Endothelial cell of umbilical vein (primary cell): ENCODE data around the gene CCN6. TPM values are rescaled to one million over a fixed set of nuclear protein-coding genes. Genes with fewer than 3 reads are reported as not detected.

ENCODE experiments used
- BruUV-seq: library from RNA; stranded (reverse); fragments of 400-500 nt; replicated peaks from 2 replicates; lab custom pipeline; 2021; lab: Mats Ljungman, UMichigan
- CTCF ChIA-PET: fragments of 300-600, 350-600 bp; sonication (Branson Sonifier 250); formaldehyde crosslinking; loops from one replicate; lab custom pipeline; 2021; ENCODE audit warnings: antibody characterized with exemption, inconsistent platforms; lab: Charles Lee
- POLR2A ChIA-PET: fragments of 300-600, 350-600 bp; sonication (Branson Sonifier 250); formaldehyde crosslinking; loops from one replicate; lab custom pipeline; 2021; ENCODE audit warnings: antibody characterized with exemption, inconsistent platforms; lab: Charles Lee
- DNase-seq: peaks from one replicate; pipeline ENCODE4 v3.0.0-alpha.2; 2011; ENCODE audit warnings: low read depth, low spot score
- FAIRE-seq: peaks from 2 replicates; lab custom pipeline; 2011; peaks lifted over from hg19 to GRCh38; lab: Jason Lieb, UNC
- H2AFZ ChIP-seq: 2 replicates; pipeline ENCODE4 v1.6.0; 2012; ENCODE audit warnings: low read depth, low read length, control low read depth, inconsistent platforms
- H3K27ac ChIP-seq: 2 replicates; pipeline ENCODE4 v1.5.1; 2011; ENCODE audit warnings: low read depth, mild to moderate bottlenecking, control low read depth, low read length, moderate library complexity; ENCODE audit not compliant: insufficient read depth
- H3K27me3 ChIP-seq, 2 experiments: 2 replicates each; pipeline versions ENCODE4 v1.6.0 to v1.6.1; 2011; ENCODE audit warnings: low read length in 2 of 2, mixed read lengths in 1 of 2; ENCODE audit not compliant: control insufficient read depth in 2 of 2, insufficient read depth in 2 of 2
- H3K36me3 ChIP-seq, 2 experiments: 2 replicates in 1 of 2; 3 replicates in 1 of 2; pipeline ENCODE4 v1.5.1; 2011; ENCODE audit warnings: low read length in 2 of 2, mild to moderate bottlenecking in 1 of 2, moderate library complexity in 1 of 2; ENCODE audit not compliant: control insufficient read depth in 2 of 2, insufficient read depth in 2 of 2; ENCODE audit errors: extremely low read depth in 1 of 2
- H3K4me1 ChIP-seq: 3 replicates; pipeline ENCODE4 v1.5.1; 2011; ENCODE audit warnings: mild to moderate bottlenecking, low read length; ENCODE audit not compliant: control insufficient read depth, insufficient read depth; ENCODE audit errors: extremely low read depth
- H3K4me2 ChIP-seq: 2 replicates; pipeline ENCODE4 v1.6.1; 2011; ENCODE audit warnings: low read length, control low read depth, mixed read lengths; ENCODE audit not compliant: insufficient read depth
- H3K4me3 ChIP-seq, 3 experiments: fragments of 200-600 bp in 1 of 3; sonication (generic), shearing (Covaris generic) in 1 of 3; replicated peaks in 1 of 3; 2 replicates each; pipeline ENCODE4 v1.5.1; 2011 to 2016; ENCODE audit warnings: control low read depth in 3 of 3, low read length in 3 of 3, mild to moderate bottlenecking in 2 of 3, inconsistent platforms in 1 of 3, low read depth in 1 of 3, moderate library complexity in 1 of 3; ENCODE audit not compliant: insufficient read depth in 1 of 3
- H3K79me2 ChIP-seq: 2 replicates; pipeline ENCODE4 v1.6.0; 2012; ENCODE audit warnings: low read length, inconsistent platforms; ENCODE audit not compliant: control insufficient read depth, insufficient read depth
- H3K9ac ChIP-seq: replicated peaks from 2 replicates; pipeline ENCODE3; 2011; ENCODE audit warnings: low read length, control low read depth; ENCODE audit not compliant: insufficient read depth; ENCODE audit errors: extremely low read depth
- H3K9me1 ChIP-seq: replicated peaks from 3 replicates; pipeline ENCODE4 v1.6.0; 2011; ENCODE audit warnings: mild to moderate bottlenecking, low read length; ENCODE audit not compliant: control insufficient read depth, insufficient read depth; ENCODE audit errors: extremely low read depth
- H3K9me3 ChIP-seq: replicated peaks from 2 replicates; pipeline ENCODE4 v1.5.1; 2012; ENCODE audit warnings: low read length, inconsistent platforms; ENCODE audit not compliant: control insufficient read depth, insufficient read depth
- H4K20me1 ChIP-seq: replicated peaks from 2 replicates; pipeline ENCODE3; 2011; ENCODE audit warnings: mild to moderate bottlenecking, low read length; ENCODE audit not compliant: control insufficient read depth, insufficient read depth; ENCODE audit errors: extremely low read depth
- CTCF ChIP-seq, 2 donors: IDR thresholded peaks; 1 replicate in 1 of 2; 2 replicates in 1 of 2; pipeline ENCODE4 v1.5.1; 2011; ENCODE audit warnings: low read length in 2 of 2, mild to moderate bottlenecking in 2 of 2, moderate library complexity in 2 of 2, control low read depth in 1 of 2, inconsistent platforms in 1 of 2, low read depth in 1 of 2; ENCODE audit not compliant: insufficient read depth in 1 of 2; ENCODE audit errors: extremely low read depth in 1 of 2
- EZH2 ChIP-seq: IDR thresholded peaks from 2 replicates; pipeline ENCODE4 v1.6.1; 2012; ENCODE audit warnings: borderline replicate concordance, low read depth, mild to moderate bottlenecking, moderate library complexity, low read length, inconsistent platforms; ENCODE audit not compliant: severe bottlenecking
- FOS ChIP-seq: IDR thresholded peaks from 2 replicates; pipeline ENCODE4 v1.6.1; 2011; ENCODE audit warnings: mild to moderate bottlenecking, low read length, moderate library complexity, borderline replicate concordance; ENCODE audit not compliant: insufficient read depth
- GATA2 ChIP-seq: IDR thresholded peaks from 2 replicates; pipeline ENCODE4 v1.7.0; 2011; ENCODE audit warnings: low read depth, mild to moderate bottlenecking, moderate library complexity, mixed read lengths, low read length; ENCODE audit not compliant: insufficient read length, insufficient read depth
- JUN ChIP-seq: IDR thresholded peaks from 2 replicates; pipeline ENCODE4 v1.6.1; 2011; ENCODE audit warnings: borderline replicate concordance, low read depth; ENCODE audit not compliant: insufficient read length, insufficient read depth
- MAX ChIP-seq: IDR thresholded peaks from 2 replicates; pipeline ENCODE4 v1.6.1; 2011; ENCODE audit not compliant: insufficient read depth, insufficient read length
- MYC ChIP-seq: IDR thresholded peaks from one replicate; pipeline ENCODE4 v1.6.1; 2011; ENCODE audit warnings: mild to moderate bottlenecking, low read depth, low read length
- POLR2A ChIP-seq: IDR thresholded peaks from 2 replicates; pipeline ENCODE4 v1.6.1; 2012; ENCODE audit warnings: low read depth, mild to moderate bottlenecking, control low read depth, low read length
- POLR2AphosphoS5 ChIP-seq: IDR thresholded peaks from 2 replicates; pipeline ENCODE4 v1.6.1; 2012; ENCODE audit warnings: low read depth, mild to moderate bottlenecking, control low read depth, low read length, moderate library complexity; ENCODE audit not compliant: insufficient read depth
- dilution Hi-C: fragments of 300-500 bp; cut with MboI; formaldehyde crosslinking; loops from one replicate; pipeline ENCODE4 v1.15.0; 2019; ENCODE audit warnings: low sequenced_read_pairs; ENCODE audit not compliant: extremely low pct_ligation_motif_present
- intact Hi-C: fragments of 100-400 bp; cut with micrococcal nuclease; formaldehyde crosslinking; loops from one replicate; pipeline ENCODE4 v1.10.0; 2022
- polyA plus RNA-seq, 4 experiments: library from polyadenylated mRNA; depleted of rRNA in 3 of 4; stranded (reverse) in 3 of 4; unstranded in 1 of 4; fragments of >200 nt; gene quantifications; 2 replicates each; pipeline versions ENCODE4 v1.2.1 to v1.2.3, GENCODE V29; 2011 to 2012; ENCODE audit warnings: missing spikeins in 1 of 4
- total RNA-seq: library from RNA; stranded (reverse); gene quantifications from 2 replicates; pipeline ENCODE4 v1.2.3, GENCODE V29; 2021

CCN6 gene
- total and polyA plus RNA-seq, 2 donors (not counting 3 experiments of a cell fraction or from before 2014, with no cell fraction given), result not detected

GRCh38 chr6:112049996-112050395 lies 3.9 kb upstream of the CCN6 start:
- Histone ChIP-seq H3K9ac (no peak overlapping the region), H3K79me2 (no peaks in the 10 kb centered on the region), H3K4me3 (no peak overlapping the region), H3K9me1 (no peaks in the 10 kb centered on the region), H4K20me1 (no peaks in the 10 kb centered on the region), H3K4me1 (no peaks in the 10 kb centered on the region), H2AFZ (no peak overlapping the region), H3K4me2 (no peak overlapping the region), H3K27ac (no peak overlapping the region), H3K27me3 (no peaks in the 10 kb centered on the region), H3K9me3 (no peaks in the 10 kb centered on the region), H3K36me3 (no peaks in the 10 kb centered on the region)
- ChIA-PET POLR2A (no interaction called here), CTCF (interaction anchor here (1.0 to 3.1 kb wide), 4 partner anchors 9 to 791 kb away, joined by 3 to 10 read pairs (median 4); a partner anchor contains a TSS)
- BruUV-seq, result no TSS peak
- FAIRE-seq (no peak), DNase-seq (no peak)
- intact Hi-C loops (loop anchor here (10.0 kb wide), 1 partner anchor 685 kb away; no protein-coding TSS in a partner anchor), dilution Hi-C loops (no loop called here)
- TF ChIP-seq FOS (no peak), POLR2AphosphoS5 (no peak), CTCF (IDR thresholded peaks at IDR 0.05; ENCODE audit: extremely low read depth in 1 of 2, insufficient read depth in 1 of 2, low read depth in 1 of 2, low read length in 2 of 2) (no peak), EZH2 (no peak), JUN (no peak), MAX (no peak), GATA2 (no peak), MYC (no peak), POLR2A (no peak)
